Neural cell (in vitro differentiated cells): Measurements from ENCODE around the gene AHSP. TPM values are rescaled to one million over a fixed set of nuclear protein-coding genes. Genes with fewer than 3 reads are reported as not detected.

Source experiments
- H2AFZ ChIP-seq: fragments of 200-600, 300-800 bp; sonication (generic), shearing (Covaris generic); 2 replicates; pipeline ENCODE4 v1.6.0; 2014; ENCODE audit warnings: low read depth, mild to moderate bottlenecking, antibody characterized with exemption, low read length, moderate library complexity
- H3F3A ChIP-seq: fragments of 200-600 bp; shearing (Covaris generic); 2 replicates; pipeline ENCODE4 v1.6.1; 2016; ENCODE audit warnings: mild to moderate bottlenecking, moderate library complexity, mixed read lengths, antibody characterized with exemption, low read length; ENCODE audit not compliant: insufficient read depth, poor library complexity, severe bottlenecking
- H3K27ac ChIP-seq: fragments of 200-600, 300-800 bp; sonication (generic), shearing (Covaris generic); 2 replicates; pipeline ENCODE4 v1.5.1; 2014; ENCODE audit warnings: mild to moderate bottlenecking, low read length, moderate library complexity
- H3K27me3 ChIP-seq: fragments of 300-800, 200-600 bp; sonication (generic), shearing (Covaris generic); 2 replicates; pipeline ENCODE4 v1.6.0; 2014; ENCODE audit warnings: mild to moderate bottlenecking, low read depth, low read length, moderate library complexity; ENCODE audit not compliant: insufficient read depth
- H3K36me3 ChIP-seq: fragments of 300-800, 200-600 bp; sonication (generic), shearing (Covaris generic); 2 replicates; pipeline ENCODE4 v1.5.1; 2014; ENCODE audit warnings: mild to moderate bottlenecking, antibody characterized with exemption, low read length, moderate library complexity; ENCODE audit not compliant: insufficient read depth
- H3K4me2 ChIP-seq: fragments of 300-800, 200-600 bp; sonication (generic), shearing (Covaris generic); 2 replicates; pipeline ENCODE4 v1.6.0; 2014; ENCODE audit warnings: mild to moderate bottlenecking, low read length
- H3K4me3 ChIP-seq: fragments of 300-800, 200-600 bp; sonication (generic), shearing (Covaris generic); 2 replicates; pipeline ENCODE4 v1.5.1; 2014; ENCODE audit warnings: mild to moderate bottlenecking, low read length, moderate library complexity
- H3K79me2 ChIP-seq: fragments of 200-600 bp; shearing (Covaris generic); replicated peaks from 2 replicates; pipeline ENCODE4 v1.6.0; 2014; ENCODE audit warnings: mild to moderate bottlenecking, low read length, moderate library complexity; ENCODE audit not compliant: insufficient read depth
- H3K9ac ChIP-seq: fragments of 300-800, 200-600 bp; sonication (generic), shearing (Covaris generic); 2 replicates; pipeline ENCODE4 v1.6.1; 2016; ENCODE audit warnings: mild to moderate bottlenecking, low read length, mixed read lengths
- H3K9me2 ChIP-seq: fragments of 200-600 bp; shearing (Covaris generic); 2 replicates; pipeline ENCODE4 v1.6.1; 2016; ENCODE audit warnings: mild to moderate bottlenecking, low read length, mixed read lengths; ENCODE audit not compliant: insufficient read depth
- H3K9me3 ChIP-seq: fragments of 200-600, 300-800 bp; sonication (generic), shearing (Covaris generic); 2 replicates; pipeline ENCODE4 v1.6.1; 2016; ENCODE audit warnings: mild to moderate bottlenecking, mixed run types, low read length, moderate library complexity, mixed read lengths
- H4K20me1 ChIP-seq: fragments of 200-600 bp; shearing (Covaris generic); 2 replicates; pipeline ENCODE4 v1.6.1; 2016; ENCODE audit warnings: mild to moderate bottlenecking, mixed run types; ENCODE audit not compliant: insufficient read depth
- EP300 ChIP-seq: fragments of 450-650 bp; conservative IDR thresholded peaks from 2 replicates; pipeline ENCODE4 v1.6.1; 2014; ENCODE audit warnings: antibody characterized with exemption, mild to moderate bottlenecking, moderate library complexity; ENCODE audit not compliant: poor library complexity, severe bottlenecking
- EZH2 ChIP-seq: fragments of 200-600, 300-800 bp; shearing (Covaris generic), sonication (generic); IDR thresholded peaks from 2 replicates; pipeline ENCODE4 v1.6.1; 2014; ENCODE audit warnings: antibody characterized with exemption, low read length, borderline replicate concordance, mild to moderate bottlenecking; ENCODE audit not compliant: insufficient read depth, poor library complexity, severe bottlenecking
- MXI1 ChIP-seq: fragments of 450-650 bp; conservative IDR thresholded peaks from 2 replicates; pipeline ENCODE4 v1.6.1; 2014; ENCODE audit warnings: antibody characterized with exemption, mild to moderate bottlenecking; ENCODE audit not compliant: poor library complexity, severe bottlenecking
- POLR2AphosphoS5 ChIP-seq: IDR thresholded peaks from 2 replicates; pipeline ENCODE4 v1.6.1; 2012
- RAD21 ChIP-seq: fragments of 450-650 bp; conservative IDR thresholded peaks from 2 replicates; pipeline ENCODE4 v1.6.1; 2014; ENCODE audit warnings: antibody characterized with exemption, mild to moderate bottlenecking, moderate library complexity
- SMC3 ChIP-seq: fragments of 450-650 bp; conservative IDR thresholded peaks from 2 replicates; pipeline ENCODE4 v1.6.1; 2014; ENCODE audit warnings: antibody characterized with exemption, mild to moderate bottlenecking, moderate library complexity; ENCODE audit not compliant: poor library complexity
- TAF1 ChIP-seq: IDR thresholded peaks from 2 replicates; pipeline ENCODE4 v1.6.1; 2012; ENCODE audit warnings: low read depth
- polyA minus RNA-seq: library from RNA; depleted of rRNA, polyadenylated mRNA; stranded (reverse); fragments of >200 nt; gene quantifications from 2 replicates; pipeline ENCODE4 v1.2.3, GENCODE V29; 2014
- polyA plus RNA-seq: library from polyadenylated mRNA; depleted of rRNA; stranded (reverse); fragments of >200 nt; gene quantifications from 2 replicates; pipeline ENCODE4 v1.2.3, GENCODE V29; 2014
- TF ChIP-seq, protein P1 (sequence below): fragments of 450-650 bp; IDR thresholded peaks from 2 replicates; pipeline ENCODE4 v1.5.1; 2014; ENCODE audit warnings: antibody characterized with exemption, mild to moderate bottlenecking, moderate library complexity; ENCODE audit not compliant: poor library complexity, severe bottlenecking
- TF ChIP-seq, protein P2 (sequence below): IDR thresholded peaks from 2 replicates; pipeline ENCODE4 v1.6.1; 2012; ENCODE audit warnings: borderline replicate concordance

The AHSP gene, protein sequence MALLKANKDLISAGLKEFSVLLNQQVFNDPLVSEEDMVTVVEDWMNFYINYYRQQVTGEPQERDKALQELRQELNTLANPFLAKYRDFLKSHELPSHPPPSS
- polyA plus RNA-seq (not detected in 2 replicates), polyA minus RNA-seq (not detected in 2 replicates)

DNA sequence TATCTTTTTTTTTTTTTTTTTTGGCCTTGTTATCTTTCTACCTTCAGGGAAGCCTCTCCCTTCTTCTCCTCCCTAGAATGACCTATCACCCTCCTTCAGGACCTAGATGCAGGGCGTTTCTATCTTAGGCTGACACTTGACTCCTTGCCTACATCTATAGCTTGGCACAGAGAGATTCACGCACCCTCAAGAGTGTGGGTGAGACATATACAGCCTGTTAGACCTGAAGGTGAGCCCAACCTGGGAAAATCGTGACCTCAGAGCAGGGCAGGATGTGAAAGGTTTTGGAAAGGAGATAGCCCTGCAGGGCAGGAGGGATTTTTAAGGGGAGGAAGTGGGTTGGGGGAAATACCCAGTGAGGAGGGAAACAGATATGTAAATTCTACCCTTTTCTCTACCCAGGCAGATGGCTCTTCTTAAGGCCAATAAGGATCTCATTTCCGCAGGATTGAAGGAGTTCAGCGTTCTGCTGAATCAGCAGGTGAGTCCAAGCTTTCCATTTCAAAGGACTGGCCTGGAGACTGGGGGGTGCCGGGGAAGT lies at the start of gene AHSP:
Gene AHSP, plus strand, starts transcription at position 167 of the 541 bp plus-strand sequence. Its CDS starts 240 bp downstream, at position 407.
- TF ChIP-seq RAD21 (no peak), POLR2AphosphoS5 (no peak), TAF1 (no peak), MXI1 (no peak), EP300 (no peak), SMC3 (no peak), EZH2 (no peak)
- TF ChIP-seq, protein P1, sequence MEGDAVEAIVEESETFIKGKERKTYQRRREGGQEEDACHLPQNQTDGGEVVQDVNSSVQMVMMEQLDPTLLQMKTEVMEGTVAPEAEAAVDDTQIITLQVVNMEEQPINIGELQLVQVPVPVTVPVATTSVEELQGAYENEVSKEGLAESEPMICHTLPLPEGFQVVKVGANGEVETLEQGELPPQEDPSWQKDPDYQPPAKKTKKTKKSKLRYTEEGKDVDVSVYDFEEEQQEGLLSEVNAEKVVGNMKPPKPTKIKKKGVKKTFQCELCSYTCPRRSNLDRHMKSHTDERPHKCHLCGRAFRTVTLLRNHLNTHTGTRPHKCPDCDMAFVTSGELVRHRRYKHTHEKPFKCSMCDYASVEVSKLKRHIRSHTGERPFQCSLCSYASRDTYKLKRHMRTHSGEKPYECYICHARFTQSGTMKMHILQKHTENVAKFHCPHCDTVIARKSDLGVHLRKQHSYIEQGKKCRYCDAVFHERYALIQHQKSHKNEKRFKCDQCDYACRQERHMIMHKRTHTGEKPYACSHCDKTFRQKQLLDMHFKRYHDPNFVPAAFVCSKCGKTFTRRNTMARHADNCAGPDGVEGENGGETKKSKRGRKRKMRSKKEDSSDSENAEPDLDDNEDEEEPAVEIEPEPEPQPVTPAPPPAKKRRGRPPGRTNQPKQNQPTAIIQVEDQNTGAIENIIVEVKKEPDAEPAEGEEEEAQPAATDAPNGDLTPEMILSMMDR, result no peak
- TF ChIP-seq, protein P2, sequence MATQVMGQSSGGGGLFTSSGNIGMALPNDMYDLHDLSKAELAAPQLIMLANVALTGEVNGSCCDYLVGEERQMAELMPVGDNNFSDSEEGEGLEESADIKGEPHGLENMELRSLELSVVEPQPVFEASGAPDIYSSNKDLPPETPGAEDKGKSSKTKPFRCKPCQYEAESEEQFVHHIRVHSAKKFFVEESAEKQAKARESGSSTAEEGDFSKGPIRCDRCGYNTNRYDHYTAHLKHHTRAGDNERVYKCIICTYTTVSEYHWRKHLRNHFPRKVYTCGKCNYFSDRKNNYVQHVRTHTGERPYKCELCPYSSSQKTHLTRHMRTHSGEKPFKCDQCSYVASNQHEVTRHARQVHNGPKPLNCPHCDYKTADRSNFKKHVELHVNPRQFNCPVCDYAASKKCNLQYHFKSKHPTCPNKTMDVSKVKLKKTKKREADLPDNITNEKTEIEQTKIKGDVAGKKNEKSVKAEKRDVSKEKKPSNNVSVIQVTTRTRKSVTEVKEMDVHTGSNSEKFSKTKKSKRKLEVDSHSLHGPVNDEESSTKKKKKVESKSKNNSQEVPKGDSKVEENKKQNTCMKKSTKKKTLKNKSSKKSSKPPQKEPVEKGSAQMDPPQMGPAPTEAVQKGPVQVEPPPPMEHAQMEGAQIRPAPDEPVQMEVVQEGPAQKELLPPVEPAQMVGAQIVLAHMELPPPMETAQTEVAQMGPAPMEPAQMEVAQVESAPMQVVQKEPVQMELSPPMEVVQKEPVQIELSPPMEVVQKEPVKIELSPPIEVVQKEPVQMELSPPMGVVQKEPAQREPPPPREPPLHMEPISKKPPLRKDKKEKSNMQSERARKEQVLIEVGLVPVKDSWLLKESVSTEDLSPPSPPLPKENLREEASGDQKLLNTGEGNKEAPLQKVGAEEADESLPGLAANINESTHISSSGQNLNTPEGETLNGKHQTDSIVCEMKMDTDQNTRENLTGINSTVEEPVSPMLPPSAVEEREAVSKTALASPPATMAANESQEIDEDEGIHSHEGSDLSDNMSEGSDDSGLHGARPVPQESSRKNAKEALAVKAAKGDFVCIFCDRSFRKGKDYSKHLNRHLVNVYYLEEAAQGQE, result no peak
- Histone ChIP-seq H3F3A (no peaks in the 10 kb centered on the region), H3K9me2 (no peaks in the 10 kb centered on the region), H3K9ac (no peak within 1 kb of the TSS), H3K9me3 (no peaks in the 10 kb centered on the region), H3K27me3 (peaks cover 44% of the 10 kb centered on the region), H2AFZ (no peak within 1 kb of the TSS), H3K36me3 (no peaks in the 10 kb centered on the region), H4K20me1 (no peaks in the 10 kb centered on the region), H3K79me2 (no peaks in the 10 kb centered on the region), H3K4me3 (no peak within 1 kb of the TSS), H3K4me2 (no peak within 1 kb of the TSS), H3K27ac (no peak within 1 kb of the TSS)

DNA sequence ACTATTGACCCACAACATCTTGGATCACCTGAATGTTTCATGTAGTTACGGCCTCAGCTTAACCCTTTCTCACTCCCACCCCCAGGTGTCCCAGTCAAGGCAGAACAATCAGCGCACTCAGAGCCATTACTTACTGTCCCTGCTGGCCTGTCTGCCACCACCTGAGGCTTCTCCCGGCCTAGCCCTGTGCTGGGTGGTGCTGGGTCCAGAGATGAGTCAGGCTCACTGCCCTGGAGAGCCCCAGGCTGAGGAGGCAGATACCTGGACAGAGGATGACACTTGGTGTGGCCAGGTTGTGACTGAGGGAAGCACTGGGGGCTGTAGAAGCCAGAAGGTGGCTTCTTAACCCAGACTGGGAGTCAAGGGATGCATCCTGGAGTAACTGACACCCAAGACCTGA lies 48.7 kb upstream of the AHSP start:
- H3K27ac ChIP-seq, result no peak overlapping the region
- no peak overlapping the region for H3K9ac ChIP-seq
- no peaks in the 10 kb centered on the region for H3K9me3 ChIP-seq
- H3K4me2 ChIP-seq, result no peak overlapping the region
- H4K20me1 ChIP-seq, result no peaks in the 10 kb centered on the region
- H3K9me2 ChIP-seq, result no peaks in the 10 kb centered on the region
- H2AFZ ChIP-seq, result no peak overlapping the region
- H3K27me3 ChIP-seq, result peaks cover 64% of the 10 kb centered on the region
- H3K36me3 ChIP-seq, result no peaks in the 10 kb centered on the region
- no peak overlapping the region for H3K4me3 ChIP-seq
- H3K79me2 ChIP-seq, result no peaks in the 10 kb centered on the region
- H3F3A ChIP-seq, result no peaks in the 10 kb centered on the region
- TF ChIP-seq EZH2, result no peak
- TF ChIP-seq TAF1, result no peak
- TF ChIP-seq, protein P2, result no peak
- no peak for TF ChIP-seq POLR2AphosphoS5
- TF ChIP-seq, protein P1, result no peak
- no peak for TF ChIP-seq SMC3
- no peak for TF ChIP-seq MXI1
- no peak for TF ChIP-seq RAD21
- TF ChIP-seq EP300, result no peak
